Mononuclear cell (primary cell): Measurements from ENCODE around the gene SCUBE3. TPM values are rescaled to one million over a fixed set of nuclear protein-coding genes. Genes with fewer than 3 reads are reported as not detected.

Experiments used
- H3K27me3 ChIP-seq: 2 replicates; pipeline ENCODE4 v1.6.0; 2011; ENCODE audit warnings: low read length, control low read depth; ENCODE audit not compliant: insufficient read depth
- H3K4me1 ChIP-seq: 2 replicates; pipeline ENCODE4 v1.5.1; 2011; ENCODE audit warnings: mild to moderate bottlenecking, low read length, control low read depth; ENCODE audit not compliant: insufficient read depth
- H3K4me3 ChIP-seq: 2 replicates; pipeline ENCODE4 v1.5.1; 2011; ENCODE audit warnings: mild to moderate bottlenecking, low read length, moderate library complexity
- H3K9me3 ChIP-seq: 2 replicates; pipeline ENCODE4 v1.5.1; 2011; ENCODE audit warnings: low read depth, mild to moderate bottlenecking, control low read depth, low read length
- total RNA-seq: library from RNA; depleted of rRNA; stranded (reverse); fragments of >200 nt; gene quantifications from one replicate; pipeline ENCODE4 v1.2.3, GENCODE V29; 2012

The SCUBE3 gene
- total RNA-seq, 1 donor = not detected

GRCh38 chr6:35177157-35177556 lies 36.6 kb upstream of the SCUBE3 start:
- H3K4me3 ChIP-seq = no peak overlapping the region
- no peaks in the 10 kb centered on the region for H3K9me3 ChIP-seq
- no peaks in the 10 kb centered on the region for H3K4me1 ChIP-seq

GRCh38 chr6:35177596-35177995 lies 36.2 kb upstream of the SCUBE3 start:
- H3K4me3 ChIP-seq = no peak overlapping the region
- no peaks in the 10 kb centered on the region for H3K4me1 ChIP-seq
- no peaks in the 10 kb centered on the region for H3K9me3 ChIP-seq
- H3K27me3 ChIP-seq = peaks cover 2% of the 10 kb centered on the region

More at GRCh38 chr6:35177157-35177556, 36.6 kb upstream of the SCUBE3 start:
- H3K27me3 ChIP-seq = peaks cover 2% of the 10 kb centered on the region

GRCh38 chr6:35178012-35178411 lies 35.7 kb upstream of the SCUBE3 start:
- H3K27me3 ChIP-seq = peaks cover 2% of the 10 kb centered on the region
- H3K4me3 ChIP-seq = no peak overlapping the region
- no peaks in the 10 kb centered on the region for H3K9me3 ChIP-seq
- no peaks in the 10 kb centered on the region for H3K4me1 ChIP-seq

GRCh38 chr6:35178932-35179832 lies 34.6 kb upstream of the SCUBE3 start:
- Histone ChIP-seq H3K9me3 (no peaks in the 10 kb centered on the region), H3K27me3 (peaks cover 5% of the 10 kb centered on the region), H3K4me3 (no peak overlapping the region), H3K4me1 (no peaks in the 10 kb centered on the region)

- Histone ChIP-seq H3K27me3 (peaks cover 5% of the 10 kb centered on the region), H3K4me3 (no peak overlapping the region), H3K9me3 (no peaks in the 10 kb centered on the region), H3K4me1 (no peaks in the 10 kb centered on the region)
Measured at GRCh38 chr6:35179901-35180535, 33.7 kb upstream of the SCUBE3 start.

GRCh38 chr6:35181308-35181932 lies 32.3 kb upstream of the SCUBE3 start:
- Histone ChIP-seq H3K4me3 (no peak overlapping the region), H3K4me1 (no peaks in the 10 kb centered on the region), H3K9me3 (no peaks in the 10 kb centered on the region), H3K27me3 (peaks cover 5% of the 10 kb centered on the region)

- H3K4me1 ChIP-seq = no peaks in the 10 kb centered on the region
- H3K4me3 ChIP-seq = no peak overlapping the region
- H3K27me3 ChIP-seq = peaks cover 5% of the 10 kb centered on the region
- H3K9me3 ChIP-seq = no peaks in the 10 kb centered on the region
Measured at GRCh38 chr6:35181933-35182612, 31.7 kb upstream of the SCUBE3 start.

GRCh38 chr6:35183281-35183680 lies 30.5 kb upstream of the SCUBE3 start:
- Histone ChIP-seq H3K4me1 (no peaks in the 10 kb centered on the region), H3K4me3 (no peak overlapping the region), H3K27me3 (peaks cover 5% of the 10 kb centered on the region), H3K9me3 (no peaks in the 10 kb centered on the region)

GRCh38 chr6:35183935-35184334 lies 29.8 kb upstream of the SCUBE3 start:
- H3K27me3 ChIP-seq = peaks cover 5% of the 10 kb centered on the region
- no peaks in the 10 kb centered on the region for H3K4me1 ChIP-seq
- H3K4me3 ChIP-seq = no peak overlapping the region
- no peaks in the 10 kb centered on the region for H3K9me3 ChIP-seq

- peaks cover 5% of the 10 kb centered on the region for H3K27me3 ChIP-seq
- no peak overlapping the region for H3K4me3 ChIP-seq
- no peaks in the 10 kb centered on the region for H3K4me1 ChIP-seq
- no peaks in the 10 kb centered on the region for H3K9me3 ChIP-seq
Measured at GRCh38 chr6:35184580-35185301, 29.0 kb upstream of the SCUBE3 start.

- no peaks in the 10 kb centered on the region for H3K4me1 ChIP-seq
- H3K9me3 ChIP-seq = no peaks in the 10 kb centered on the region
- H3K27me3 ChIP-seq = peaks cover 5% of the 10 kb centered on the region
Measured at GRCh38 chr6:35185302-35185681, 28.5 kb upstream of the SCUBE3 start.

GRCh38 chr6:35185971-35186370 lies 27.8 kb upstream of the SCUBE3 start:
- no peaks in the 10 kb centered on the region for H3K9me3 ChIP-seq
- H3K4me1 ChIP-seq = no peaks in the 10 kb centered on the region
- no peak overlapping the region for H3K4me3 ChIP-seq
- H3K27me3 ChIP-seq = peaks cover 5% of the 10 kb centered on the region

More at GRCh38 chr6:35185302-35185681, 28.5 kb upstream of the SCUBE3 start:
- no peak overlapping the region for H3K4me3 ChIP-seq

GRCh38 chr6:35186571-35186970 lies 27.2 kb upstream of the SCUBE3 start:
- no peaks in the 10 kb centered on the region for H3K4me1 ChIP-seq
- H3K4me3 ChIP-seq = no peak overlapping the region
- H3K27me3 ChIP-seq = peaks cover 5% of the 10 kb centered on the region
- H3K9me3 ChIP-seq = no peaks in the 10 kb centered on the region

- Histone ChIP-seq H3K4me3 (no peak overlapping the region), H3K27me3 (no peaks in the 10 kb centered on the region), H3K9me3 (no peaks in the 10 kb centered on the region), H3K4me1 (no peaks in the 10 kb centered on the region)
Measured at GRCh38 chr6:35188886-35189285, 24.9 kb upstream of the SCUBE3 start.
